ENCODE data around the gene RPL31.

Gene RPL31

DNA sequence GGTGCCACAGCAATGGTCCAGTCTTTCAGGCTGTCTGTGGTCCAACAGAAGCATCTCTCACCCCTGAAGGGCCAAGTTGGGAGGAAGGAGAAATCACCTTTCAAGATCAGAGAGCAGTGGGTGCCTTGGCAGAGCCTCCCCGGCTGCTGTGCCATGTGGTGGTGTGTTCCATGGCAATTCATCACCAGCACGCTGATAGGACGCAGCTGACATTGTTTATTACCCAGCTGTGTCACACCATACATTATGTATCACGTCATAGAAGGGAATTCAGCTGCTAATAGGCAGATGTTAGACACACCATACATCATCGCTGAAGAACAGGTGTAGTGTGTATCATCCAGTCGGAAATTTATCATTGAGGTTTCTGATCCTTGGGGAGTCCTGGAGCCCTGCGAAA lies 29.6 kb upstream of the RPL31 start:
- in situ Hi-C loops (cut with HindIII; ENCODE audit: low sequenced_read_pairs): no loop called here
- H3K4me3 ChIP-seq (ENCODE audit: low read depth, low read length): no peak overlapping the region
- TF ChIP-seq, protein P1, sequence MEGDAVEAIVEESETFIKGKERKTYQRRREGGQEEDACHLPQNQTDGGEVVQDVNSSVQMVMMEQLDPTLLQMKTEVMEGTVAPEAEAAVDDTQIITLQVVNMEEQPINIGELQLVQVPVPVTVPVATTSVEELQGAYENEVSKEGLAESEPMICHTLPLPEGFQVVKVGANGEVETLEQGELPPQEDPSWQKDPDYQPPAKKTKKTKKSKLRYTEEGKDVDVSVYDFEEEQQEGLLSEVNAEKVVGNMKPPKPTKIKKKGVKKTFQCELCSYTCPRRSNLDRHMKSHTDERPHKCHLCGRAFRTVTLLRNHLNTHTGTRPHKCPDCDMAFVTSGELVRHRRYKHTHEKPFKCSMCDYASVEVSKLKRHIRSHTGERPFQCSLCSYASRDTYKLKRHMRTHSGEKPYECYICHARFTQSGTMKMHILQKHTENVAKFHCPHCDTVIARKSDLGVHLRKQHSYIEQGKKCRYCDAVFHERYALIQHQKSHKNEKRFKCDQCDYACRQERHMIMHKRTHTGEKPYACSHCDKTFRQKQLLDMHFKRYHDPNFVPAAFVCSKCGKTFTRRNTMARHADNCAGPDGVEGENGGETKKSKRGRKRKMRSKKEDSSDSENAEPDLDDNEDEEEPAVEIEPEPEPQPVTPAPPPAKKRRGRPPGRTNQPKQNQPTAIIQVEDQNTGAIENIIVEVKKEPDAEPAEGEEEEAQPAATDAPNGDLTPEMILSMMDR (IDR thresholded peaks at IDR 0.05; ENCODE audit: low read depth, low read length, missing control alignments): no peak
- no peak for DNase-seq (ENCODE audit: low read depth)

DNA sequence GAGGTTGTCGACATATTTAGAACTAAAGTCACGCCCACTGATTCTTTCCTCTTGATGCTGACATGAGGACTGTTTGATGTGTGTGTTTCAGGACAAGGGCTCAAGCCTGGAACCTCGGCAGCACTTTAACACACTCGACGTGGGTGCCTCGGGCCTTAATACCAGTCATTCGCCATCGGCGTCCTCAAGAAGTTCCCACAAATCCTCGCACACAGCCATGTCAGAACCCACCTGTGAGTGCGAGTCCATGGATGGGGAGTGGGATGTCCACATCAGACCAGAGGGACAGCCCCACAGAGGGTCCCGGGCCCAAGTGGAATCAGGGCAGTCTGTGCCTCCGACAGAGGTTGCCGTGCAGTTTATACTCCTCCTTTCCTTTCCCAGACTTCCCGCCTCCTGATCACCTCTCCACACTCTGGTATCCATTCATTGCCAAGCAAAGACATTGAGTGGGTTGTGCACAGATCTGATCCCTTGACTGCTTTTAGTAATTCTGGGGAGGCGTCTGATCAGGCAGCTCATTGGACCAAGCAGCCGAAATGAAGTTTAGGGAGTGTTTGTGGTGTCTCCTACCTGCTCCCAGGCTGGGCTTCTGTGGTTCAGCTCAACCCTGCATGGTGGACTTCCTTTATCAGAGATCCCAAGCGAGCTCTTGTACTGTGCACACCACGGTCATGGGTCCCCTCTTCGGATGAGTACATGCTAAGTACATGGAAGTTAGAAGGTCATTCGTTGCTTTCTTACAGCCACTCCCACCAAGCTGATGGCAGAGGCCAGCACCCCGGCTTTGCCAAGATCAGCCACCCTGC lies 27.2 kb upstream of the RPL31 start:
- DNase-seq (ENCODE audit: low read depth): no peak
- in situ Hi-C loops (cut with HindIII; ENCODE audit: low sequenced_read_pairs): no loop called here
- H3K4me3 ChIP-seq (ENCODE audit: low read depth, low read length): no peak overlapping the region
- TF ChIP-seq, protein P1 (IDR thresholded peaks at IDR 0.05; ENCODE audit: low read depth, low read length, missing control alignments): no peak

DNA sequence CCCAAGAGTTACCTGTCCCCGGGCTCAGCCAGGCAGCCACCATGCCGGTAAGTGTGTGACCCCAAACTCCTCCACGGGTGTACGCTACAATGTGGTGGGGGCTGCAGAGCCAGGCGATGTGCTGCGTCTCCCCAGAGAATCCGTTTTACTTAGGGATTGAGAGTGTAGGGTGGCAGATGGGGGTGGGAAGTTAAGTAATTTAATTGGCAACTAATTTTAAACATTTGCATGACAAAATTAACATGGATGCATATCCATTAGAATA lies 26.6 kb upstream of the RPL31 start:
- in situ Hi-C loops (cut with HindIII; ENCODE audit: low sequenced_read_pairs): no loop called here
- TF ChIP-seq, protein P1 (IDR thresholded peaks at IDR 0.05; ENCODE audit: low read depth, low read length, missing control alignments): no peak
- no peak for DNase-seq (ENCODE audit: low read depth)
- H3K4me3 ChIP-seq (ENCODE audit: low read depth, low read length): no peak overlapping the region

DNA sequence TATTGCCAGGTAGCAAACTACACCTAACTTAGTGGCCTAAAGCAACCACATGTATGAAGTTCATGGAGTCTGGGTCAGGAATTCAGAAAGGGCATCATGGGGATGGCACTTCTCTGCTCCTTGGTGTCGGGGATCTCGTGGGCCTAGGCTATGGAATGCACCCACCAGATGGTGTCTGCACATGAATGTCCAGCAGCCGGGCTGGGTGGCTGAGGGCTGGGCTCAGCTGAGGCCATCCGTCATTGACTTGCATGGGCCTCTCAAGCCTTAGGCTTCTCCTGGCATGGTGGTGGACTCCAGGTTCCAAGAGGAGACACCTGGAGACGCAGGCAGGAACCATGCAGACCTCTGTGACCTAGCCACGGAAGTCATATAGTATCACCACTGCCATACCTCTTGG lies 26.0 kb upstream of the RPL31 start:
- in situ Hi-C loops (cut with HindIII; ENCODE audit: low sequenced_read_pairs): no loop called here
- no peak overlapping the region for H3K4me3 ChIP-seq (ENCODE audit: low read depth, low read length)
- DNase-seq (ENCODE audit: low read depth): no peak
- TF ChIP-seq, protein P1 (IDR thresholded peaks at IDR 0.05; ENCODE audit: low read depth, low read length, missing control alignments): no peak

DNA sequence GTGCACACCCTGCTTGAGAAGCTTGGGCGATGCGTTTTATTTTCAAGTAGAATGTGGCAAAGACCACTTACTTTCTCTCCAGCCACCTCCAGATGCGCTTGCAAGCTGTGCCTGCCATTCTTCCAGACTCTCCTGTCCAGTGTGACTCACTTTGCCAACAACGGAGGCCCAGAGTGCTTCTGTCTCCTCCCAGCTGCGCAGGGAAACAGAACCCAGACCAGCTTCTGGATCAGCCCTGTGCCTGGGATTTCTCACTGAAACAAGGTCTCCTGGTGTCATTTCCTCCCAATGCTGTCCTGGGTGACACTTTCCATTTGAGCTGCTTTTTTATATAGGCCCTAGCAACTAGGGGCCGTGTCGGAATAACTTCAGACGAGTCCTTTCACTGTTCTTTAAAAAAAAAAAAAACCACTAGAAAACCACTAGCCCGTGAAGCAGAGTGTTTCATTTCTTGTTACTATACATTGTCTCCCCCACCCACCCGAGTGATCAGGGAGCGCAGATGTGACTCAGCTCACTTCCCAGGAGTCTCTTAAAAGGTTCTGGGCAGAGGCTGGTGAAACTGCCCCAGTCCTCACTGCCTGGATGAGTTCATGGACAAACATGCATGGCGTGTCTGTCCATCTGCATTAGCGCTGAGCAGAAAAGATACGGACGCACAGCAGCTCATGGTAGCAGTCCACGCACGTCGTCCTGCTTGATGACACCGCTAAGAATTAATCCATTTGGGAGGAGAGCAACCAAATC lies 25.3 kb upstream of the RPL31 start:
- H3K4me3 ChIP-seq (ENCODE audit: low read depth, low read length): no peak overlapping the region
- in situ Hi-C loops (cut with HindIII; ENCODE audit: low sequenced_read_pairs): no loop called here
- TF ChIP-seq, protein P1 (IDR thresholded peaks at IDR 0.05; ENCODE audit: low read depth, low read length, missing control alignments): no peak
- DNase-seq (ENCODE audit: low read depth): no peak

DNA sequence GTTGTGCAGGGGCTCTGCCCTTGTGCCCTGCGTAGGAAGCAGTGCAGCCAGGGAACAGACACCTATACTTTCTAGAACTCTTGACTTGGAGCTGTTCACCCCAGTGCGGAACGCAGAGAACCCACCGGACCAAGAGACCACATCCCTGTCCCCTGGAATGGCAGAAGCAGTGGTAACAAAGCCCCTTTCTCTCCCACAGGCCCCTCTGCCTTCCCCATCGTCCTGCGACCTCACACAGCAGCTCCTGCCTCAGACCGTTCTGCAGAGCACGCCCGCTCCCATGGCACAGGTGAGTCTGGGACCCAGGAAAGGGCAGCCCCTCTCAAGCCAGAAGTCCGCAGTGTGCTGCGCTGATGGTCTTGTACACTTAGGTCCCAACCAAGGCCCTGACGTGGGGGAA lies 24.6 kb upstream of the RPL31 start:
- in situ Hi-C loops (cut with HindIII; ENCODE audit: low sequenced_read_pairs): no loop called here
- no peak overlapping the region for H3K4me3 ChIP-seq (ENCODE audit: low read depth, low read length)
- no peak for DNase-seq (ENCODE audit: low read depth)
- TF ChIP-seq, protein P1 (IDR thresholded peaks at IDR 0.05; ENCODE audit: low read depth, low read length, missing control alignments): no peak
